Gastrocnemius medialis (tissue), 4 donors: ENCODE data around the gene ANAPC1.

Experiments
- CTCF ChIP-seq, 5 experiments: fragments of 450-650 bp in 3 of 5; fragments of 200-600 bp in 2 of 5; sonication (generic) in 2 of 5; IDR thresholded peaks in 4 of 5; conservative IDR thresholded peaks in 1 of 5; 1 replicate in 4 of 5; 2 replicates in 1 of 5; pipeline ENCODE4 v1.5.1; 2016 to 2019; ENCODE audit warnings: antibody characterized with exemption in 5 of 5, mild to moderate bottlenecking in 3 of 5, moderate library complexity in 3 of 5
- POLR2A ChIP-seq, 2 donors: fragments of 450-650 bp; IDR thresholded peaks; one replicate each; pipeline ENCODE4 v1.6.1; 2017; ENCODE audit warnings: antibody characterized with exemption in 2 of 2, mild to moderate bottlenecking in 2 of 2, moderate library complexity in 2 of 2

GRCh38 chr2:111919365-111919764 is 35.4 kb upstream of the ANAPC1 start:
- TF ChIP-seq CTCF (IDR thresholded peaks at IDR 0.05 in 4 of 5, conservative IDR thresholded peaks at IDR 0.05 in 1 of 5) (no peak), POLR2A (IDR thresholded peaks at IDR 0.05) (no peak)
